GM15510 (cell line): ENCODE results near the gene LRRC28.

Source experiments
- POLR2A ChIP-seq: IDR thresholded peaks from 3 replicates; pipeline ENCODE4 v1.6.1; 2011; ENCODE audit warnings: borderline replicate concordance; ENCODE audit not compliant: insufficient read length; ENCODE audit errors: extremely low read depth

LRRC28 gene

GRCh38 chr15:99433757-99434450 lies 182.6 kb downstream of the LRRC28 start:
- no peak for TF ChIP-seq POLR2A

- no peak for TF ChIP-seq POLR2A
Measured at GRCh38 chr15:99434506-99435112, 183.3 kb downstream of the LRRC28 start.

- TF ChIP-seq POLR2A, result no peak
Measured at GRCh38 chr15:99435113-99435695, 183.9 kb downstream of the LRRC28 start.

GRCh38 chr15:99435877-99436541 lies 184.7 kb downstream of the LRRC28 start:
- no peak for TF ChIP-seq POLR2A

- TF ChIP-seq POLR2A, result no peak
Measured at GRCh38 chr15:99436542-99437314, 185.4 kb downstream of the LRRC28 start.

- no peak for TF ChIP-seq POLR2A
Measured at GRCh38 chr15:99437315-99438223, 186.3 kb downstream of the LRRC28 start.

GRCh38 chr15:99438224-99438585 lies 186.9 kb downstream of the LRRC28 start:
- no peak for TF ChIP-seq POLR2A

- no peak for TF ChIP-seq POLR2A
Measured at GRCh38 chr15:99438691-99439523, 187.6 kb downstream of the LRRC28 start.

GRCh38 chr15:99439524-99439835 lies 188.2 kb downstream of the LRRC28 start:
- no peak for TF ChIP-seq POLR2A

- no peak for TF ChIP-seq POLR2A
Measured at GRCh38 chr15:99440029-99440428, 188.7 kb downstream of the LRRC28 start.
